ENCODE results near the gene TMPRSS6.

GRCh38 chr22:37021041-37021440, 88.5 kb downstream of the TMPRSS6 start:
- no peak for TF ChIP-seq CTCF (IDR thresholded peaks at IDR 0.05)
- no peak for TF ChIP-seq POLR2A (IDR thresholded peaks at IDR 0.05; ENCODE audit: low read depth)

Data from esophagus muscularis mucosa (tissue), 3 donors.